HTERT RPE-1 (cell line): ENCODE measurements around the gene NDUFB5.

Experiments
- in situ Hi-C: fragments of 300-500 bp; cut with MboI; formaldehyde crosslinking; loops from 4 replicates; pipeline ENCODE4 v1.14.3; 2020; ENCODE audit warnings: low sequenced_read_pairs

NDUFB5 gene

DNA sequence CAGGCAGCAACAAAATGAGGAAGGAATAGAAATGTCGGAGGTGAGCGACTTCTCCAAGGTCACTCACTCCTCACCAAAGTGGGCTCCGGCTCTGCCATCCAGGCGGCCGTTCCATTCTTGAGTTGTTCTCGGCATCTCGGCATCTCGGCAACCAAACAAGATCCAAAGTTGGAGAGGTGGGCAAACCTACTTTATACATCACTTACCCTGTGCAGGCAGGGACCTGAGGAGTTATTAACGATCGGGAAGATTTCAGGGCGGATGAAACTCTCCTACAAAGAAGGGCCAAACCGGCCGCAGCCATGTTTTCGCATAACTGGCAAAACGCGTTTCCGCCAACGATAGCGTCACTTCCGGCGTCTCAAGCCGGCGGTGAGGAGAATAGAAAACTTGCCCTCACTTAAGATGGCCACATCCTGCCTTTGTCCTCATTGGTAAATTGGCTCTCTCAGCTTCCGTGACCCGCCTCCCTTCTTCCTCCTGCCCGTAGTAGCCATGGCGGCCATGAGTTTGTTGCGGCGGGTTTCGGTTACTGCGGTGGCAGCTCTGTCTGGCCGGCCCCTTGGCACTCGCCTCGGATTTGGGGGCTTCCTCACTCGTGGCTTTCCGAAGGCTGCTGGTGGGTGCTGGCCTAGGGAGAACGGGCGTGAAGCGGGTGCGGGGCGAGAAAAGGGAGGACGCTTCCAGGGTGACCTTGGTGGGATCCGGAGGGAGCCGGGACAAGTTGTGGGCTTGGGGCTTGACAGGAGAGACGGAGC is at the start of gene NDUFB5, which contains the start of gene MRPL47:
Gene NDUFB5, plus strand, starts transcription at position 474 of the 758 bp plus-strand sequence. Its CDS starts 22 bp downstream, at position 496.
Gene MRPL47, minus strand, starts transcription at position 318 of the 758 bp plus-strand sequence. Its CDS starts 14 bp downstream, at position 304.
- in situ Hi-C loops = no loop called here

DNA sequence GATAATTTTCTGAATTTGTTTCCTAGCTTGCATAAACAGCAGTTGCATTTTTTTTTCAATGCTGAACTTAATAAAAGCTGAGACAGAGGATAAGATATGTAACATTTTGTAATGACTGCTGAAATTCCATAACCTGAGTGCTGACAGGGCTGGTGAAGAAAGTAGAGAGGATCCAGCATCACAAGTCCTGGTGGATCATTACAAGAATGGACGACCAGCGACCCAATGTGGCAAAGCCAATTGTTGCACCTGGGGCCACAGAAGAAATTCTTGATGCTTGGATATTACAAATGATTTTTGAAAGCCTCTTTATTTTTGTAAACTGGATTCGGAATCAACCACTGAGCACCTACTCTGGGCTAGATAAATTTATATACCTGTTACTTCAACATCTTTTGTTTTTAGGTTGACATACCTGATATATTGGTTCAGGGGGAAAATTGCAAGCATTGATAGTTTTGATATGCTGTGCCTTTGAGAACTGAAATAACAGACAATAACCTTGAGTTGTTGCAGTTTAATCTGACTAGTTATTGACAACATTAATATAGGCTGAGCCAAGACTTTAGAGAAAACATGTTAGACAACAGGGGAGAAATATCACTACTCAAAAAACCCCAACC is 45.7 kb upstream of the NDUFB5 start:
- in situ Hi-C loops = no loop called here

DNA sequence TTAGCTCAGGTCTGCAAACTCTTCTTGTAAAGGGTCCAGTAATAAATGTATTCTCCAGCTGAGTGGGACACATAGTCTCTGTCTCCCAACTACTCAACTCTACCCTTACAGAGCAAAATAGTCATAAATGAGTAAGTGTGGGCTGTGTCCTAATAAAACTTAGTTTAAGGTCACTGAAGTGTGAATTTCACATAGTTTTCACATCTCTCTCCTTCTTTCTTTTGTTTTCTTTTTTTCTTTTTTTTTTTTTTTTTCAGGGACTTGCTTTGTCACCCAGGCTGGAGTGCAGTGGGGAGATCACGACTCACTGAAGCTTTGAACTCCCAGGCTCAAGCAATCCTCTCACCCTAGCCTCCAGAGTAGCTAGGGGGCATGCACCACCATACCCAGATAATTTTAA is 43.8 kb upstream of the NDUFB5 start:
- in situ Hi-C loops = no loop called here

DNA sequence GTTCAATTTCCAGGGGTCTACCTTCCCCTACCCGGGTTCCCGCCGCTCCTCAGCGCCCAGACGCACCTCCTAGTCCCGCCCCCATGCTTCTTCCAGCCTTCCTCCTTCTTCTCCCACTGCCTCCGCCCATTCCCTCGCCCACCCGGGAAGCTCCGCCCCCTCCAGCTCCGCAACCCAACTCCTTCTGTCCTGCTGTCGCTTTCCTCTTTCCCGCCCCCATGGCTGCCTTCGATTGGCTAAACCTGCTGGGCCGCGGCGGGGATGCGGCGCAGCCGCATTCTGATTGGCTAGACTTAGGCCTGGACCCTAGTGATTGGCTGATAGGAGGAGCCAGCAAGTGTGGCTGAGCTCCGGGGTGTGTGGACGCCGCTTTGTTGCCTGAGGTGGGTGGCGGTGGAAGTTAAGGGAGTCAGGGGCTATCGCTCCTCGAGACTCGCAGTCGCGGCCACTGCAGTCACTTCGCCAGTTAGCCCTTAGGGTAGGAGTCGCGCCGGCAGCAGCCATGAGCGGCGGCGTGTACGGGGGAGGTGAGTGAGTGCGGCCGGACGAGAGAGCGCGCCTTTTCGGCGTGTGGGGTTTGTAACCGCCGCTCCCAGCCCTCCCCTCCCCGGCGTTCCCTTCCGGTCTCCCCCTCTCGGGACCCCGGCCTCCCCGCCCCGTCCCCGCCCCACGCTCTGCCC is 41.9 kb upstream of the NDUFB5 start, which contains the start of gene ACTL6A:
Gene ACTL6A, plus strand, starts transcription at position 336 of the 680 bp plus-strand sequence. Its CDS starts 167 bp downstream, at position 503.
- in situ Hi-C loops = no loop called here

DNA sequence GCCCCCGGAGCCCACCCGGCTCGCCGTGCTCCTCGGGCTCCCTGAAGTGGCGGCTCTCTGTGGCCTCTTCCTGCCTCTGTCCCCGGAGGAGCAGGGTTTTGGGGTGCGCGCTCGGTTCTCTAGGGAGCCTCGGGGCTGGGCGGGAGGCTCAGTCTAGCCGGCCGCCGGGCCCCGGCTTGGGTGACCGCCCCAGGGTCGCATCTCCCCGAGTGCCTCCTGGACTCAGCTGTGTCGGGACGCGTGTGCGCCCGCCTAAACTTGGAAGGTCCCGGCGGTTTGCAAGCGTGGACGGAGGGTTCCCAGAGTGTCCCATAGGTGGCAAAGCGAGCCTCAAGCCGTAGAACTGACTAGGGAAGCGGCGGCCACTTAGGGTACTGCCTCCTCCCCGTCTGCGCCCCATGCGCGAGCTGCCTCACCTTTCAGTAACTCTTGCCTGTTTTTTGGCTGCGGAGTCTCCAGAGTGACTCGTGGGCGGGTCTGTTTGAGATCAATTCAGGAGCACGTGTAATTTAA is 41.3 kb upstream of the NDUFB5 start:
- in situ Hi-C loops = no loop called here

DNA sequence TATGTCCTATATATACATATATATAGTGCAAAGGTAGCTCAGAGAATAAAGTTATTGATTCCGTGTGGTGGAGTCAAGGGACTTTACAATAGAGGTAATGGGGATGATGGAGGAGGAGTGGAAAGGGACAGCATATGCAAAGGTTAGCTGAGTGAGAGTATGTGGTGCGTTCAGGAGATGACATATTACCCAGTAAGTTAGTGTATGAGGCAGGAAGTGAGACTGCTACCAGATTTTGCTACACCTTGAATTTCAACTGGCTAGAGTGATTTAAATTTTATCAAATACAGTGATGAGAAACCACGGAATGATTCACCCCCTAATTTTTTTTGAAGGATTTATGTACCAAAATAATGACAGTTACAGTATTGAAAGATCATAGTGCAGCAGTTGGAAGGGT is 39.1 kb upstream of the NDUFB5 start:
- in situ Hi-C loops = no loop called here

DNA sequence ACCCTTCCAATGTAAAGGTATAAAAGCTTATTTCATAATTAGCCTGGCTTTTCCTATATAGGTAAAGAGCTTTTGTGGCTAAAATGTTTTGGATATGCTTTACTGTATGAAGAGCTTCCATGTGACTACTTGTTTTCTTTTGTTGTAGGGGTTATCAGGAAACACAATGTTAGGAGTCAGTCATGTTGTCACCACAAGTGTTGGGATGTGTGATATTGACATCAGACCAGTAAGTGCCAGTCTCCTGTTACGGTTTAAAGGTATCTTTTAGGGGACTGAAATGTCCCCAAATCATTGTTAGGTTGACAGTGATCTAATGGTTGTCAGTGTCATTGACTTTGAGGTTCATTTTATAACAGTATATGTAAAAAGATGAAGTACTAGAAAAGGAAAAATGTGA is 23.6 kb upstream of the NDUFB5 start:
- in situ Hi-C loops = no loop called here

DNA sequence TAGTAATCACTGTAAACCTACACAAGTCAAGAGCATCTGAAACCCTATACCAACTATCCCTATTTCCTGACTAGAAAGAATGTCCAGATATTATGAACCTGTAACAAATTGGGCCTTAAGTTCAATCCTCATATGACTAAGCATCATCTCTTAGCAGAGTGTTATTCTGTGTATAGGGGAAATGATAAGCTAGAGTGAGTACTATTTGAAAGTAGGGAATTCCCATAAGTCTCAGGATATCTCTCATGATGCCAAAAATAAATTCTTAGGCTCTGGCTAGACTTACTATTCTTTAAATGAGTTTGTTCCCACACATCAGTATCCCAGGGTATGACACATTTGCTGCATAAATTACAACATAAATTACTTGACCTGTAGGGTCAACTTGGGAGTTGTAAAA is 15.5 kb upstream of the NDUFB5 start:
- in situ Hi-C loops = no loop called here

DNA sequence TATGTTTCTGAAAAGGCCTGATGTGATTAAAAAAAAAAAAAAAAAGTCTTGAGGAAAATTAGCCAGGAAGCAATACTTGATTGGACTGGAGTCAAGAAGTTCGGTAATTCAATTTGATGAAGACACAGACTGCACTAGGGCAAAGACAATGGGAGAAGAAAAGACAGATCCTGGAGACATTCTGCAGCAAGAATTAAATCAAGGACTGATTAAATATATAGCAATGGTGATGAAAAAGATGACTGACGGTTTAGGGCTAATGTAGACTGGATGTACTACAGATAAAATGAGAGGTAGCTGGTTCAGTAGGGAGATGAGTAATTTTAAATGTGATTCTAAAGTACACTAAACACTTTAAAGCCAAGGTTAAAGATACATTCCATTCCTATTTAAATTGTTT is 13.9 kb upstream of the NDUFB5 start:
- in situ Hi-C loops = no loop called here

DNA sequence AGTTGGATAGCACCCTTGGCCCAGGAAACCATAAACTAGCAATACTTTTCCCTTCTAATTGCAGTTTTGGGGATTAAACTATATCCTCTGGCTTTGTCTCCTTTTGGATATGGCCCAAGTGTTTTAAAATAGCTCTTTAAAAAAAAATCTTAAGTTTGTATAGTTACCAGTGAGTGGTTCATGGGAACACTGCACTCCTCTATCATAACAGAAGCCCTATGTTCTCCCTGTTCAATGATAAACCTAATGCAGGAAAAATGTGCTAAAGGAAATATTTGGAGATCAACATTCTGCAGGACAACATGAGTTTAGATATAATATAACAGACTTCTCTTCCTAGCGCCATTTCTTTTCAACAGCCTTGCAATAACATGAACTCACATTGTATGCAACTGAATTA is 13.3 kb upstream of the NDUFB5 start:
- in situ Hi-C loops = no loop called here

DNA sequence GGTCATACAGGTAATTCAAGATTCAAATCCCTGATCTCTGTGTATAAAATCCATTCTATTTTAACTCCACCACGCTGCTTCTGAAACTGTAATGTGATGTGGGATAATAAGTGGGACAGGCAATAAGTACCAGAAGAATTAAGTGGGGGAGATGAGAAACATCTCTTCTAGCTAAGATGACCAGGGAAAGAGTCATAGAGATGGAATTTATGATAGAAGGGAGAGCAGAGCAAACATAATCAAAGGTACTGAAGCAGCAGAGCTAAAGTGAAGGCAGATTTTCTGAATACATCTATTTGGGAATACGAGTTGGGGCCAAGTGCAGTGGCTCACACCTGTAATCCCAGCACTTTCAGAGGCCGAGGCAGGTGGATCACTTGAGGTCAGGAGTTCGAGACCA is 5.1 kb upstream of the NDUFB5 start:
- in situ Hi-C loops = no loop called here

DNA sequence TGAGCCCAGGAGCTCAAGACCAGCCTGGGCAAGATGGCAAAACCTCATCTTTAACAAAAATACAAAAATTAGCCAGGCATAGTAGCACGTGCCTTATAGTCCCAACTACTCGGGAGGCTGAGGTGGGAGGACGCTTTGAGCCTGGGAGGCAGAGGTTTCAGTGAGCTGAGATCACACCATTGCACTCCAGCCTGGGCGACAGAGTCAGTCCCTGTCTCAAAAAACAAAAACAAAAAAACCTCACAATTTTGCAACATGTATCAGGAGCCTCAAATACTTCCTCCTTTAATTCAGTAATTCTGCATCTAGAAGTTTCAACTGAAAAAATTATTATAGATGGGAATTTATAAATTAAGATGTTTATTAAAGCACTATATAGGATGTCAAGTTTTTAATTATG is 1.3 kb upstream of the NDUFB5 start:
- in situ Hi-C loops = no loop called here

DNA sequence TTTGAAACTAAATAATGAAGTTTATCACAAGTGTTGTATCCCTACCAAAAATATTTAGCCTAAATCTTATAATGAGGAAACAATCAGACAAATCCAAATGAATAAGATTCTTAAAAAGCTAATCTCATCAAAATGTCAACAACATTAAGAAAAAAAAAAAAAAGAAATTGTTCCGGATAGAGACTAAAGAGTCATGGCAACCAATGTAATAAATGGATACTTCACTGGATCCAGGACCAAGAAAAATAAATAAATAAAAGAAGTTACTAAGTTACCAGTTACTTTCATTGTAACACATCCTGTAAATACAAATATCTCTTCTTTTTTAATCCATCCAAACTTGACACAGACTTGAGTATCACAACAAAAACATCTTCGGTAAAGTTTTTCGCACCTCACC is 763 bp upstream of the NDUFB5 start:
- in situ Hi-C loops = no loop called here

DNA sequence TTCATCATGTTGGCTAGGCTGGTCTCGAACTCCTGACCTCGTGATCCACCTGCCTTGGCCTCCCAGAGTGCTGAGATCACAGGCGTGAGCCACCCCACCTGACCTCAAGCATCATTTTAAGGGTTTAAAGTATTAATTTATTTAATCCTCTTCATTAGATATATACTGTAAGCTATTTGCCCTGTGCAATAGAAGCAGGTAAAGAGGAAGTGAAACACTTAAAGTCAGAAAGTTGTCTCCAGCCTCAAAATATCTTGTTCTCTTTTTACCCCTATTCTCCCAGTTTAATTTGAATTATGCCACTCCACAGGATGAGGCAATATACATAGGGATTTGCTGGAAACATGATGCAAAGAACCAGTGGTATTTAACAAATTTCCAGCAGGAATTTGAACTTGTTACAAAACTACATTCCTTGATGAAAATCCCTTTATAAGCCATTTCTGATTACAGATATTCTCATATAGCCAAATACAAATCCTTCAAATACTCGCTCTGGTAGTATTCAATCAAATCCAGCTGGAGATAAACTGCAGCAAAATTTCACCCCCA is 2.0 kb downstream of the NDUFB5 start:
- in situ Hi-C loops = no loop called here

DNA sequence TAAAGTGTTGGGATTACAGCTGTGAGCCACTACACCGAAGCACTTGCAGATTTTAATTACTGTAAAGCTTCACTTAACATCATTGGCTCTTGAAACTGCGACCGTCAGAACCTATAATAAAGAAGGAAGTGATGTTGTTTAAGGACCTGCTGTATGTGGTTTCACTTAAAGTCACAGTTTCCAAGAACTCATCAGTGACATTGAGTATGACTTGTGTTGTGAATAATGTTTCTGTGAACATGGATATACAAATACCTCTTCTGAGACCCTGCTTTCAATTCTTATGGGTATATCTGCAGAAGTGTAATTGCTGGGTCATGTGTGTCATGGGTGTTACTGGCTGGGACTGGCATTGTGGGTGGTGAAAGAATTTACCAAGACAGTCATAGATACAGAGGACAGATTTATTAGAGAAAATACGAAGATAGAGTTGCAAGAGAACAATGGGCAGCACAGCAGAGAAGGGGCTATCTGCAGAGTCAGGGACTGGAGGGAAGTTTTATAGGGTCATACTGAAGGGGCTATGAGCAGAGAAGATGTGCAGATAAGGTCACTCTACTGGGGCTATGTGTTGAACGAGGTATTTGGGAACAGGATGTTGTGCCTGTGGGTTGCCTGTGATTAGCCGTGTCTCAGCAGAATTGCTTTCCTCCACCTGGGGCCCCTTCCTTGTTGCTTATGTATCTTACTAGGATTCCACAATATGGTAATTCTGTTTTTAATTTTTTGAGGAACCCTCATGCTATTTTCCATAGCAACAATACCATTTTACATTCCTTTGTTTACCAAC is 4.5 kb downstream of the NDUFB5 start:
- in situ Hi-C loops = no loop called here

DNA sequence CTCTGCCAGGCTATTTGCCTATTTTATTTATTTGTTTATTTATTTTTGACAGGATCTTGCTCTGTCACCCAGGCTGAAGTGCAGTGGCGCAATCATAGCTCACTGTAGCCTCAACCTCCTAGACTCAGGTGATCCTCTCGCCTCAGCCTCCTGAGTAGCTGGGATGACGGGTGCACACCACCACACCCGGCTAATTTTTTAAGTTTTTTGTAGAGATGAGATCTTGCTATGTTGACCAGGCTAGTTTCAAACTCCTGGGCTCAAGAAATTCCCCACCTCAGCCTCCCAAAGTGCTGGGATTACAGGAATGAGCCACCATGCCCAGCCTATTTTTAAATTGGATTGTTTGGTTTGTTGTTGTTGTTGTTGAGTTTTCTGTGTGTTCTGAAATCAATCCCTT is 5.5 kb downstream of the NDUFB5 start:
- in situ Hi-C loops = no loop called here

DNA sequence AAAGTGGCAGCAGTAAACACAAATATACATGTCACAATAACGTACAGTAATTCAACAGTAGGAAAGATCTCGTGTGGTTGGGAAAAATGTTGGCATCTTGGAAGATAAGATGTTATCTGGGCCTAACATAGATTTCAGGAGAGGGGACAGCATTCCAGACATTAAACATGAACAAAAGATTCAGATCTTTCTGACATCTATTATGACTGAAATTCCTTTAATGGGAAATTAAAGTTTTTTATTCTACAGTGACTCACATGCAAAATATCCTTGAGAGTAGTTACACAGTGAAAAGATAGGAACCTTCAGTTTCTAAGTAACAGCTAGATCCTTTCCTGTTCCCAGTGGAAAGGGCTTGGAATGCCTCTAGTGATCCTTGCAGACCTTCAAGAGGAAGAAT is 9.2 kb downstream of the NDUFB5 start:
- in situ Hi-C loops = no loop called here

DNA sequence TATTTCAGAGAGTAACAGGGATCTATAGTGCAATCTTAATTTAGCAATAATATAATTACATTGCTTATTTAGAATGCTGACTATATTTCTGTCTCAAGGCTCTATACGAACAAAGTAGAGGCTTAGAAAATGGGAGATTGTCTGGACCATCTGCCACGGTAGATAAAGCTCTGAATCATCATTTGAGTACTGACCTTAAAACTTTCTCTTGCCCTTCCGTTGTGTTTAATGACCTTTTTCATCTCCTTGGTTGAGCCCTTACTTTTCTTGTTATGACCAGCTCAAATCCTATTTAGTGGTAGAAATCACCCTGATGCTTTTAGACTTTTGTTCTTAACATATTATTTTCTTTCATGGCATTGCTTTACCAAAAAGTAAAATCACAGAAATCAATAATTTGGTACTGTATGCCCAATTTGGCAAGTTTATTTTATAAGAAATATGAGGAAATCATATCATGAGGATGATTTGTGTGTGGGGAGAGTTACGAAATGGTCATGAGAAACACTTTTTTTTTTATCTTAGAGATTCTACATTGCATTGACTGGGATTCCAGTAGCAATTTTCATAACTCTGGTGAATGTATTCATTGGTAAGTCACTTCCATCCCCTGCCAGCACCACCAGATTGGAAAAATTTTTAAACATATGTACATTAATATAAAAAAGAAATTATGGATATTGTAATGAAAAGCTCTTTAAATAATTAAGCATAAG is 11.0 kb downstream of the NDUFB5 start:
- in situ Hi-C loops = no loop called here

DNA sequence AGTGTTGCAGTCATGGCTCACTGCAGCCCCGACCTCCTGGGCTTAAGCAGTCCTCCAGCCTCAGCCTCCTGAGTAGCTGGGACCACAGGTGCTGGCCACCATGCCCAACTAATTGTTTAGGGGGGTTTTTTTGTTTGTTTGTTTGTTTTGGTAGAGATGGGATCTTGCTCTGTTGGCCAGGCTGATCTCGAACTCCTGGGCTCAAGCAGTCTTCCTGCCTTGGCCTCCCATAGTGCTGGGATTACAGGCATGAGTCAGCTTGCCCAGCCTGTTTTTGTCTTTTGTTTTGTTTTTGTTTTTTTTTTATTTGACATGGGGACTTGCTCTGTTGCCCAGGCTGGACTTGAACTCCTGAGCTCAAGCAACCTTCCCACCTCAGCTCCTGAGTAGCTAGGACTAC is 17.4 kb downstream of the NDUFB5 start:
- in situ Hi-C loops = no loop called here

DNA sequence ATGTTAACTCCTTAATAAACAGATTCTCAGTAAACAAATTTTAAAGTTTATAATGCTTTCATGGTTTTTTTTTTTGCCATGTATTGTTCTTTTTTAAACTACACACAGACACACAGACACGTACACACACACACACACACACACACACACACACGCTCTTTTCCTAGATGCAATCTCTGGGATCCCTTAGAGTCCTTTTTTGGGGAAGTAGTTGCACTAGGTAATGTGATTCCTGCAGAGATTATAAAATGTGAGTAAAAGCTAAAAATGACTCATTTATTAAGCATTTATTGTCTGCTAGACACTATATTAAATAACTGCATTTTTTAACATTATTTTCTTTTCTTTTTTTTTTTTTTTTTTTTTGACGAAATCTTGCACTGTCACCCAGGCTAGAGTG is 19.9 kb downstream of the NDUFB5 start:
- in situ Hi-C loops = no loop called here
